Stimulated activated CD8-positive, alpha-beta memory T cell treated with anti-CD3 and anti-CD28 coated beads, Interleukin-7, amount 100 ng/mL, for 4 hours (primary cell): ENCODE data around the gene IGSF10.

Experiments
- DNase-seq, 2 donors: peaks; one replicate each; pipeline ENCODE4 v3.0.0-alpha.2; 2020; ENCODE audit warnings: low read depth in 2 of 2

Gene IGSF10

GRCh38 chr3:151467069-151467468 lies 6.2 kb upstream of the IGSF10 start:
- DNase-seq: no peak

DNA sequence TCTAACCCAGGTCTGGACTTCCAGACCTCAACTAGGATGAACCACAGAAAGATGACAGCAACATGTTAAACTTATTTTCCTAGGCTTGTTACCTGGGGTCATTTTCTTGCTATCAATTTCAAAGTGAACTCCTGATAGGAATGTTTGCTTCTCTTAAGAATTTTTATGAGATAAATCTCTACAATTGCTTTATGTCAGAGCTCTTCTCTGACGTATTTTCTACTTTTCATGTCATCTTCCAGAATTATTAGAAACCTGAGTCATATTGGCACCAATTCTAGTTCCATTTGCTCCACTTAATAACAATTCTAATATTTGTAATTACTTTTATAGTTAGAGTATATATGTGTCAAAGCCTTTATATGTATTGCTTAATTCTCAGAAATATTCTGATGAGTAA lies 2.1 kb upstream of the IGSF10 start:
- DNase-seq: no peak

- no peak for DNase-seq
Measured at GRCh38 chr3:151462278-151462780, 1.5 kb upstream of the IGSF10 start.

DNA sequence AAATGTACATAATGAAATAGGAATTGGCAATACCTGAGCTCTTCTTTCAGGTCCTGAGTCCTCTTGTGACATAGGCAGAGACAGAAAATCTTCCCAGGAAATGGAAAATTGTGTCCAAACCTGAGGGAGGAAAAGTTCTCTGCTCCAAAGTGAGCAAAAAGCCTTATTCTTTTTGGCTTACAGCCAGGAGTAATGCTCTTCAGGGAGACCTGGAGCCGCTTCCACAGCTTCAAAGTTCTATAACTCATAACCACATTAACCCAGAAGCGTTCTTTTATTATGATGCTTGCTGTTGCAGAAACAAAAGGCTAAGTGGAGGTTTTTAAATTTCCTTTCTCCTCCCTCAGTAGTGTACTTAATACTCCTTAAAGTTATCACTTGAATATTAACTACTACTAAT lies 633 bp downstream of the IGSF10 start:
- DNase-seq: no peak

- DNase-seq: no peak
Measured at GRCh38 chr3:151459358-151459757, 1.5 kb downstream of the IGSF10 start.

DNA sequence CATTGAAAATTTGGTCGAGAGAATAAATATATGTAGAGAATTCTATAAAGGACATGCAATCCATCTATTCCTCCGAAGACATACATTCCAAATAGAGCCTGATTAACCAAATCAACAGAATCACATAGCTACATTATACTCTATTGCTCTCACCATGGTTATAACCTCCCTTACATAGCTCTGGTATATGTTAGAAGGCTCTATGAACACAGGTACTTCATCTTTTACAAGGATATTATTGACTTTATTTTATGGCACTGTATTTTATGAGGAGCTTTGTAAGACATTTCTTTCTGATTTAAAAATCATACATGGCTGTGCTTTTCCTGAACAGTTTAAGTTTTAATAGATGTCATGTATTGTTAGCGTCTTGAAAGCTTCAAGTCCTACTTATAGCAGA lies 4.8 kb downstream of the IGSF10 start:
- no peak for DNase-seq

- DNase-seq: no peak
Measured at GRCh38 chr3:151452841-151453240, 8.0 kb downstream of the IGSF10 start.

DNA sequence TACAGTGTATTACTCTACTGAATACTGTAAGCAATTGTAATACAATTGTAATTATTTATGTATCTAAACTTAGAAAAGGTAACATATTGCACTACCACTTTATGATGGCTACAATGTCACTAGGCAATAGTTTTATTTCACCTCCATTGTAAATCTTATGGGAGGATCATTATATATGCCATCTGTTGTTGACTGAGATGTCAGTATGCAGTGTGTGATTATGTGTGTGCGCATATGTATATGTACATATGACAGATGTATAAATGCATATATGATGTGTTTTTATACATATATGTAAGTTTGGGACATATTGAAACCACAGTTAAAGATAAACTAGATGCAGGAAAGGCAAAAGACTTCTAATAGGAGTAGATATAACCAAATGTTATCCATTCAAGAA lies 8.5 kb downstream of the IGSF10 start:
- no peak for DNase-seq

GRCh38 chr3:151446002-151446340 lies 14.9 kb downstream of the IGSF10 start:
- no peak for DNase-seq

- DNase-seq: no peak
Measured at GRCh38 chr3:151445273-151446001, 15.4 kb downstream of the IGSF10 start.

DNA sequence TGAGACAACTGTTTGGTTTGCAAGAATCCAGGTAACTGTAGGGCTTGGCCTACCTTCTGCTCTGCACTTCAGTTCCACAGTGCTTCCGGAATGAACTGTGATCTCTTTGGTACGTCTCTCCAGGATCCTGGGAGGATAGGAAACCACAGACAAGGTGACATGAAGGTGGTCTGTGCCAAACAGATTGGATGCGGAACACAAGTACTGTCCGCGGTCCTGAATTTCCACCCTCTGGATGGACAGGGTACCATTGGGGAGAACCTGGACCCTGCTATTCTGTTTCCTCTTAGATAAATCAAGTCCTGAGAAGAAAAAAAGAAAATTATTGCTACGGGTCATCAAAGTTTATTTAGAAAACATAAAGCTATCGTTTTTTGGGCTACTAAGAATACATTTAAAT lies 17.3 kb downstream of the IGSF10 start:
- DNase-seq: no peak

GRCh38 chr3:151440940-151441339 lies 19.9 kb downstream of the IGSF10 start:
- no peak for DNase-seq

GRCh38 chr3:151439652-151440125 lies 21.2 kb downstream of the IGSF10 start:
- no peak for DNase-seq

GRCh38 chr3:151437906-151438305 lies 23.0 kb downstream of the IGSF10 start:
- DNase-seq: no peak

DNA sequence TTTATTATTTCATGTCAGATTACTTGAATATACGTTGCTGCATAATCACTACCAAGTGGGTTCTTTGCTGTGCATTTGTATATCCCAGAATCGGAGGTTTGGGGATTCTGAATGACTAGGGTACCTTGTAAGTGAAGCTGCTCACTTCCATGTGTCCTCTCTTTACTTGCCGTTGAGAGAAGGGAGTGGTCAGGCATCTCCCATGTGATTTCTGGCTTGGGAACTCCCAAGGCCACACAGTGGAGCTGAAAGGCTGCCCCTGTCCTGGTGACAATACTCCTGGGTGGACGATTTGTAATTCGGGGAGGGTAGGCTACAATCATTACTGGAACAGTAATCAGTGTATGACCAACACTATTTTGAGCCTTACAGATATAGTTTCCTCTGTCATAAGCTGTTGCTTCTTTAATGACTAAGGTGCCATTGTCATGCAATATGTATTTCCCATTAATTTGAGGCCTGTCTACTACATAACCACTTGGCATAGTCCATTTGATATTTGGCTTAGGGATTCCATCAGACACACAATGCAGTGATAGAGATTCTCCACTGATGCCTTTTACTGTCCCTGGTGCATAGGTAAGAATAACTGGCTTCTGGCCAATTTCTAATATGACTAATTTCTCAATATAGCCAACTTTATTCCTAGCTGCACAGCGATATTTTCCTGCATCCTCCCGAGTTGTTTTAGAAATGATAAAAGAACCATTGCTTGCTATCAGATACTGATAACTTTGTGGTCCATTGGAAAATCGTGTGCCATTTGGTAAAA lies 24.0 kb downstream of the IGSF10 start:
- no peak for DNase-seq

DNA sequence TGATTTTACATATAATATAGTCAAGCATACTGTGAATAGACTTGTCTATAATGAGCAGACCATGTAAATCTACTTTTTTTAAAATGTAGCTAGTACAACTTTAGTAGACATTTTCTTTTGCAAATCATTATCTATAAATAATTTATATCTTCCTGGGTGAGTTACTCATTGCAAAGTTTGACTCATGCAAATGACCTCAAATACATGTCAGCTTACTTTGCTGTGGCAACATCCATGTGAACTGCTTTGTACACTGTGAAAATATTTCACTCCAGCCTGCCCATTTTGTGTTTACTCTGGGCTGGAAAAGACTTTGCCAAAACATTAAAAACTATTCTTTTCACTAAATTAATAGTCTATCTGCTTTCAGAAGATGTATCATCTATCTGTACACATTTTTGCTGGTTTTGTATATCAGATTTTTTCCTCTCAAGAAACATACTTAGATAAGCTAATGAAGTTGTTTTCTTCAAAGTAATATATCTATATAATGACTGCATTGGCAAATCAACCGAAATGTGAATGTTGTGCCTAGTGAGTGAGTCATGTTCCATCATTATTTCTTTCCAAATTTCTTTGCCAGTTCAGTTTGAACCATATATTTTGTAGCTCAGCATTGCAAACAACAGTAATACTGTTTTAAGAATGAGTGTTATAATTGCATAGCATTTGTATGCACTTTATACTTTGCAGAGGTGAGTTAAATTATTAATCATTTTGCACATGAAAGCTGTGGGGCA lies 26.5 kb downstream of the IGSF10 start:
- DNase-seq: no peak

GRCh38 chr3:151432616-151433372 lies 28.1 kb downstream of the IGSF10 start:
- no peak for DNase-seq

GRCh38 chr3:151431940-151432339 lies 28.9 kb downstream of the IGSF10 start:
- DNase-seq: no peak

GRCh38 chr3:151430821-151431484 lies 29.9 kb downstream of the IGSF10 start:
- no peak for DNase-seq

DNA sequence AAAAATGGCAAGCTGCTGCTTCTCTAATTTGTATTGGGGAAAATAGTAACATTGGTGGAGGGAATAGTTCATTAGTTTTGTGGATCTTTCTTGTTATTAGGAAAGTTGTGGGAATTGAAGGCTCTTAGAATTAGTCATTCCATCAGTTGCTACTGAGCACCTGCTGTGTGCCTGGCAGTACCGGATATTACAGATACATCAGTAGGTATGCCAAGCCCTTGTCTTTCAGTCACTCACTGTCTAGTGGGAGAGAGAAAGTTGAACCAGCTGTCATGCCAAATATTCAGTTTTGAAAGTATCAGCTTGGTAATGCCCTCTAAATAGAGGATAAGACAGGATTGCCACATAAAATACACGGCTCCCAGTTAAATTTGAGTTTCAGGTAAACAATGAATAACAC lies 32.5 kb downstream of the IGSF10 start:
- no peak for DNase-seq

- no peak for DNase-seq
Measured at GRCh38 chr3:151426341-151426657, 34.6 kb downstream of the IGSF10 start.
